ENCODE data around the gene TAS1R3.

- TF ChIP-seq POLR2A (IDR thresholded peaks at IDR 0.05; ENCODE audit: low read depth, low read length) (no peak), CREB1 (IDR thresholded peaks at IDR 0.05; ENCODE audit: low read depth) (no peak), CREM (IDR thresholded peaks at IDR 0.05; ENCODE audit: low read depth) (no peak), NR2C2 (IDR thresholded peaks at IDR 0.05; ENCODE audit: borderline replicate concordance, control insufficient read depth, insufficient read length, low read depth) (no peak), EGR1 (IDR thresholded peaks at IDR 0.05; ENCODE audit: borderline replicate concordance in 1 of 2, low read depth in 2 of 2, low read length in 2 of 2) (no peak), ZNF217 (IDR thresholded peaks at IDR 0.05) (no peak), CTCF (IDR thresholded peaks at IDR 0.05 in 2 of 3, conservative IDR thresholded peaks at IDR 0.05 in 1 of 3; ENCODE audit: control insufficient read depth in 2 of 3, extremely low read depth in 1 of 3, insufficient read depth in 1 of 3, low read depth in 3 of 3, low read length in 3 of 3) (no peak), MAX (IDR thresholded peaks at IDR 0.05; ENCODE audit: low read depth, low read length) (no peak), ZNF274 (IDR thresholded peaks at IDR 0.05; ENCODE audit: insufficient read depth, insufficient read length) (no peak), ATF2 (IDR thresholded peaks at IDR 0.05; ENCODE audit: low read length) (no peak), SP1 (IDR thresholded peaks at IDR 0.05; ENCODE audit: low read depth, low read length) (no peak), MYB (IDR thresholded peaks at IDR 0.05; ENCODE audit: borderline replicate concordance, low read depth, low read length) (no peak)
These were observed 36.2 kb downstream of the TAS1R3 start for GRCh38 chr1:1367315-1367714.

Measured in GM12878 (cell line).